Brain pericyte (primary cell): ENCODE measurements around the gene F11R.
"Not testable (repeated sequence)": the region's sequence is repeated elsewhere in the genome, so short reads cannot be mapped to it uniquely, and the experiment has no call there.

Source experiments
- DNase-seq: peaks from one replicate; pipeline ENCODE4 v3.0.0-alpha.2; 2012; ENCODE audit warnings: low read depth, low spot score

The F11R gene

GRCh38 chr1:161020509-161021164 lies at the start of gene F11R:
Gene F11R, minus strand, starts transcription at chr1:161021152. Its CDS starts 79 bp downstream, at chr1:161021073.
- DNase-seq = no peak

GRCh38 chr1:161069731-161070270 lies 48.8 kb upstream of the F11R start, which contains the start of gene ARHGAP30:
Gene ARHGAP30, minus strand, starts transcription at chr1:161069891. Its CDS starts 267 bp downstream, at chr1:161069624.
- DNase-seq = no peak

DNA sequence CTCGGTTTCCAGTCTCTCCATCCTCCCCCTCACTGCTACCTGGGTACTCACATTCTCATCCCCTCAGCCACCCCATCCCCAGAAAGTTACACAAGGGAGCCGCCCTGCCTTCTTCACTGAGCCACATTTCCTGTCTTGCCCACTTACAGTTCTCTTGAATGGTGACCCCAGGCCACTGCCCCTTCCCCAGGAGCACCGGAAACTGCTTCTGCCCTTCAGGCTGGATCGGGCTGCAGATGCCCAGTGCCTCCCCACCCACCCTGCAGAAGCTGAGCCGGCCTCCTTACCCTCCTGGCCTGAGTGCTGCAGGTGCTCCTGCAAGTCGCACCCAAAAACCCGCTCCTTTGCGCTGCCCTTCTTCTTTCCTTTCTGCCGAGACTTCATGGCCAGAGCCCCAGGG lies 48.3 kb upstream of the F11R start:
- DNase-seq = no peak

DNA sequence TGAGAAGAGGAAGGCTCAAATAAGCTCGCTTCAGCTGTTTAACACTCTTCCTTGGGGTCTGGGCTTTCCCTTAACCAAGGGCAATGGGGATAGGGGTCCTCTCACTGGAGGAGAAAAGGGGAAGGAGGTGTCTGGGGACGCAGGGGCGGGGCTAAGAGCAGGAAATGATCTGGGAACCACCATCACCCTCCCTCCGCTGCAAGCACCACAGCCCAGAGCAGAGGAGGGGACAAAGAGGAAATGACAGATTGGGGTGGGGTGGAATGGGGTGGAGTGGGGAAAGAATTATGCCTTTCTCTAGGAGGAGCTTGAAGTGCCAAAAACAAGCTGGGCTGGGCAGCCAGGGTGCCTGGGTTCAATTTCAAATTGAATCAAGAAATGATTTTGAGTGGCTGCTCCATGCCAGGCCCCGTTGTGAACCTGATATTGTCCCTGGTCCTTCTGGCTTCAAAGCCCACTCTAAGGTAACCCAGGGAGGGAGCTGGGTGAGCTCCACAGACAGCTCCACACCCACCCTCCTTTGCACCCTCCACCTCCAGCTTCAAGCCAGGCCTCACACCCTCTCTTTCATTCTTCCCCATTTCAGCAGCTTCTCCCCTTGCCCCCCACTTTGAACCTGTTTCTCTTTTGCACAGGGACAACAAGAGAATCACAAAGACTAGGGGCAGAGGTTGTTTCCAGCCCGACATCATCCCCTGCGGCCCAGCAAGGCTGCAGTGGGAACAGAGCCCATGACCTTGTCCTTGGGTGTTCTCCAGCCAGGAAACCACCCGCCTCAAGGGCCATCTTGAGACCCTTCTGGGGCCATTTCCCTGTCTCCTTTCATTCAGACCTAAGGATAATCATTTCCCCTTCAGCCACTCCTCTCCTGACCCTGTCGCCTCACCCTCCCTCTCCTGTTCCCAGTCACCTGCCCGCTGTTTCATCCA lies 47.6 kb upstream of the F11R start:
- DNase-seq = no peak

DNA sequence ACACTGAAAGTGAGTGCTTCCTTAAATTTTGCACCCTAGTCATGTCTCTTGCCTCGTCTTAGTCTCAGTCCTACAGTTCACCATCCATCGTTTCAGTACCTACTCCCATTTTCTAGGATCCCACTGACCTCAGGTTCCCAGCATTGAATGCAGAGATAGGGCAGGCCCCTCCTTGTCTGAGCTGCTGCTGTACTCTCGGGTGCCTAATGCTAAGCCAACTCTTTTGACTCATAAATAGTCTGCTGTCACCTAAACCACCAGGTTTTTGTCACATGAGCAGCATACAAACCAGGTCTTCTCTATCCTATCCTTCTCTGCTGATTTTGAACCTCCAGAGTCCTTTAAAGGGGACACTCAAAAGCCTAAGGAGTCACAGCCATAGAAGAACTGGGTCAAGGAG lies 45.7 kb upstream of the F11R start:
- no peak for DNase-seq

- DNase-seq = not testable (repeated sequence)
Observed at GRCh38 chr1:161065681-161066080, 44.7 kb upstream of the F11R start.

- not testable (repeated sequence) for DNase-seq
Observed at GRCh38 chr1:161063936-161064335, 43.0 kb upstream of the F11R start.

DNA sequence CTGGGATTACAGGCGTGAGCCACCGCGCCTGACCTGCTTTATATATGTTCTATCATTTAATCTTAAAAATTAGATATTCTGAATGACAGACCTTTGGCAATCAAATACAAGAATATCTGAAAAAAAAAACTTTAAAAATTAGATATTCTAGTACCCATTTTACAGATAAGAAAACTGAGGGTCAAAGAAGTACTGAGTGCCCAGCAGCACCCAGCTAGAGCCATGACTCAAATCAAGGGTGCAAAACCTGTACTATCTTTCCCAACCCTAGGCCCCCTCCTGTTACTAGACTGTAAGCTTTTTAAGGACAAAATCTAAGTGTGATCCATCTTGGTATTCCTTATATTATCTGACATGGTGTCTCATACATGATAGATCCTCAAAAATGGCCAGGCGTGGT lies 40.5 kb upstream of the F11R start:
- no peak for DNase-seq

- no peak for DNase-seq
Observed at GRCh38 chr1:161059293-161059692, 38.3 kb upstream of the F11R start.

DNA sequence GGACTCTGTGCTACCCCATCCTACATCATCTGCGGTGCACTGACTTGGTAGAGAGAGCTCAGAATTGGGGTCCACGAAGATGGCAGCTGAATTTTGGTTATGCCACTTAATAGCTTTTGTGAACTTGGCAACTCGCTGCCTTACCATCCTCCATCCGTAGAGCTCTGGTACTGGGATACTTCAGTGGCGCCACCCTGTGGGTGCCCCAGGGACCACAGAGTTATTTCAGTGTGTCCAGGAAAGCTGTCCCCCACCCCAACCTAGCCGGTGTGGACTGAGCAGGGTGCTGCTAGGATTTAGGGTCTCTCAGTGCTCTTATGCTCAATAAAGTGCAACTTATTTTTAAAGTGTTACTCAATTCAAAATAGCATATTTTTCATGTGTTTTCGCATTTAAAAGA lies 33.9 kb upstream of the F11R start:
- DNase-seq = no peak

DNA sequence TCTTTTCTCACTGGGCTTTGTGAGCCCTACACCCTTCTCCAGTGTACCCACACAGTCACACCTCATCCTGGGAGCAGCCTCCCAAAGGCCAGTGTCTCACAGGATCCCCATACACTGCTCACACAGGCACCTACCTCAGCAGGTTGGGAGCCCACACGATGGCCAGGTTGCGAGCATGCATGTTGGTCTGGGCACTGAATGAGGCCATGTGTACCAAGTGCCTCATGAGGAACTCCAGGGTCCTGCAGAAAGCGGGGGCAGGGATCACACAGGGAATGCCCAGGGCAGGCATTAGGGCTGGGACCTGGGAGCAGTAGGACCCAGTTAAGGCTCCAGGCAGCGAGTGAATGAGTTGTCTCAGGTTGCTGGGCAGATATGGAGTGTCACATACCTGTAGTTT lies 33.3 kb upstream of the F11R start:
- no peak for DNase-seq

DNA sequence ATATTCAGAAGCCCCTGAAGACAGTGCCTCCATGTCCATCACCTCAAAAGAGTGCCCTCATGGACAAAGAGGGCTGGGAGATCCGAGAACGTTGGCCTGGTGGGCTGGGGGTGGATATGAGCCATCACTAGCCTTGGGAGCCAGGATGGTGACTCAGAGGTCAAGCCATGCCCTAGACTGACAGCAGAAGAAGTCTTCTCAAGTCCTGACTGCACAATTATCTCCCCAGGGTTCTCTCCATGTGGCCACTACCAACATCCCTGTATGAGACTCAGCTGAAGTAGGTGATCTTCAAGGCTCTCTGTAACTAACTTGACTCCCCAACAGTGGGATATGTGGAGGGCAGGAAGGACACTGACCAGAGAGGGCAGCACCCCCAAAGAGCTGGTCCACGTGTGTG lies 31.9 kb upstream of the F11R start:
- no peak for DNase-seq

GRCh38 chr1:161051219-161051618 lies 30.3 kb upstream of the F11R start:
- no peak for DNase-seq

GRCh38 chr1:161048949-161049722 lies 28.2 kb upstream of the F11R start:
- DNase-seq = no peak

- DNase-seq = no peak
Observed at GRCh38 chr1:161047436-161048420, 26.8 kb upstream of the F11R start.

GRCh38 chr1:161046605-161047228 lies 25.8 kb upstream of the F11R start:
- DNase-seq = no peak

GRCh38 chr1:161045736-161046604 lies 25.0 kb upstream of the F11R start, which contains the start of gene USF1:
Gene USF1, minus strand, starts transcription at chr1:161045977. Its CDS starts 2,702 bp downstream, at chr1:161043275.
- peak; percentile 94 for DNase-seq

DNA sequence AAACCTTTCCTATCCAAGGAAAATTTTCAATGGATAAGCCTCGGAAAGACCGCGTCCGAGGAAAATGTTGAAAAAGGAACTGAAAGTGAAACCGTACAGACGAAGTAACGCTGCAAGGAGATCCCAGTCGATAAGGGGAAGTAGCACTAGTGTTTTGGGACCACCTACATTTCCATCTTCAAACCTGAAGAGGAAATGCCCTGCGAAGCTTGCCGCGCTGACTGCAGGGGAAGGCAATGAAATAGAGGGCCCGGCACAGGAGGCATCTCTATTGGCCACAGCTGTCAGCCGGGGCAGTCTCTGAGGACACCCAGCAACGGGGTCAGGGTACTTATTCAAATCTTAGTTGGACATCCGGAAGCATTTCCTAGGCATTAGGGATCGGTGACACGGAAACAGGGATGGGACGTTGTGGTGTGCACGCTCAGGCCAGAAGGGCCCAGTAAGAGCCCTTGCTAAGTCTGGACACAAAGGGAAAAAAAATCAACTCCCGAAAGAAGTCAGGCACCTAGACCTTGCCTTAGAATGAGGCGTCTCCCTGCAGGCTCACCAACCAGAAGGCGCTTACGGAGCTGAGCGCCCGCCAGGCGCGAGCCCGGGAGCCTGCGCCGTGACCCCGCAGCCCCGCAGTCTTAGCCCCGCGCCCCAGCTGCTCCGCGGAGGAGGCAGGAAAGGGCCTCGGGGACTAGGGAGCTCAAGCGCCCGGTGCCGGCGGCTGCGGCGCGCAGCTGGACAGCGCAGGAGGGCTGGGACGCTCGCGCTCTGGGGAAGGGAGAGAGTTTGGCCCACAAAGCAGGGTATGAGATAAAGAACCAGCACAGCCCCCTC lies 24.2 kb upstream of the F11R start:
- no peak for DNase-seq
